DOHH2 (cell line): ENCODE data around the gene TXNRD2.

Experiments
- H3F3A ChIP-seq: fragments of 200-600 bp; sonication (generic), shearing (Covaris generic); 2 replicates; pipeline ENCODE4 v1.6.0; 2016; ENCODE audit warnings: antibody characterized with exemption, mild to moderate bottlenecking; ENCODE audit not compliant: control insufficient read depth, insufficient read depth
- H3K27ac ChIP-seq: fragments of 200-600 bp; sonication (generic); 2 replicates; pipeline ENCODE4 v1.5.1; 2014; ENCODE audit warnings: low read depth, mild to moderate bottlenecking, low read length, moderate library complexity
- H3K27me3 ChIP-seq: fragments of 200-600 bp; sonication (generic); 2 replicates; pipeline ENCODE4 v1.6.1; 2014; ENCODE audit warnings: mild to moderate bottlenecking, low read length, mixed read lengths; ENCODE audit not compliant: control insufficient read depth
- H3K36me3 ChIP-seq: fragments of 200-600 bp; sonication (generic); 2 replicates; pipeline ENCODE4 v1.6.1; 2014; ENCODE audit warnings: mild to moderate bottlenecking, low read length, moderate library complexity, mixed read lengths; ENCODE audit not compliant: control insufficient read depth
- H3K4me1 ChIP-seq: fragments of 200-600 bp; sonication (generic); 2 replicates; pipeline ENCODE4 v1.6.1; 2014; ENCODE audit warnings: mild to moderate bottlenecking, low read length, mixed read lengths; ENCODE audit not compliant: control insufficient read depth
- H3K4me2 ChIP-seq: fragments of 200-600 bp; sonication (generic); 2 replicates; pipeline ENCODE4 v1.6.0; 2014; ENCODE audit warnings: mild to moderate bottlenecking, low read length, moderate library complexity
- H3K4me3 ChIP-seq: fragments of 200-600 bp; sonication (generic); 2 replicates; pipeline ENCODE4 v1.5.1; 2014; ENCODE audit warnings: mild to moderate bottlenecking, low read length, mixed read lengths
- H3K79me2 ChIP-seq: fragments of 200-600 bp; sonication (generic); 2 replicates; pipeline ENCODE4 v1.6.1; 2014; ENCODE audit warnings: mild to moderate bottlenecking, low read length, mixed read lengths; ENCODE audit not compliant: control insufficient read depth
- H3K9me2 ChIP-seq: fragments of 200-600 bp; sonication (generic); replicated peaks from 2 replicates; pipeline ENCODE4 v1.6.1; 2014; ENCODE audit warnings: mild to moderate bottlenecking, low read length, mixed read lengths; ENCODE audit not compliant: control insufficient read depth
- H3K9me3 ChIP-seq: fragments of 200-600 bp; sonication (generic); 2 replicates; pipeline ENCODE4 v1.6.1; 2014; ENCODE audit warnings: antibody characterized with exemption, low read length, mixed read lengths; ENCODE audit not compliant: control insufficient read depth, insufficient read depth
- H4K20me1 ChIP-seq: fragments of 200-600 bp; sonication (generic); 2 replicates; pipeline ENCODE4 v1.6.0; 2014; ENCODE audit warnings: low read depth, mild to moderate bottlenecking, antibody characterized with exemption, low read length, moderate library complexity; ENCODE audit not compliant: control insufficient read depth, insufficient read depth
- EZH2phosphoT487 ChIP-seq: fragments of 200-600 bp; sonication (generic); IDR thresholded peaks from 2 replicates; pipeline ENCODE4 v1.6.1; 2017; ENCODE audit warnings: borderline replicate concordance, mild to moderate bottlenecking, antibody characterized with exemption, low read length, moderate library complexity, mixed read lengths
- TF ChIP-seq, protein P1 (sequence below): fragments of 200-600 bp; sonication (generic); IDR thresholded peaks from one replicate; pipeline ENCODE4 v1.5.1; 2014; ENCODE audit warnings: antibody characterized with exemption, mild to moderate bottlenecking, low read depth, low read length; ENCODE audit not compliant: poor library complexity, severe bottlenecking

TXNRD2 gene

DNA sequence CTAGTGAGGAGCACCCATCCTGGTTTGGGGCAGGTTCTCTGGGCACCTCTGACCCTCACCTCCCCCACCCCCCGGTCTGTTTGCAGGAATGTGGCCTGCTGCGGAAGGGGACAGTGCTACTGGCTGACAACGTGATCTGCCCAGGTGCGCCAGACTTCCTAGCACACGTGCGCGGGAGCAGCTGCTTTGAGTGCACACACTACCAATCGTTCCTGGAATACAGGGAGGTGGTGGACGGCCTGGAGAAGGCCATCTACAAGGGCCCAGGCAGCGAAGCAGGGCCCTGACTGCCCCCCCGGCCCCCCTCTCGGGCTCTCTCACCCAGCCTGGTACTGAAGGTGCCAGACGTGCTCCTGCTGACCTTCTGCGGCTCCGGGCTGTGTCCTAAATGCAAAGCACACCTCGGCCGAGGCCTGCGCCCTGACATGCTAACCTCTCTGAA, 26.9 kb upstream of the TXNRD2 start:
- Histone ChIP-seq H3K79me2 (no peaks in the 10 kb centered on the region), H4K20me1 (no peaks in the 10 kb centered on the region), H3K27me3 (no peaks in the 10 kb centered on the region), H3K4me2 (no peak overlapping the region), H3K4me3 (no peak overlapping the region), H3K4me1 (no peaks in the 10 kb centered on the region), H3F3A (no peaks in the 10 kb centered on the region), H3K36me3 (peaks cover 25% of the 10 kb centered on the region; the same call in 1 of the 2 replicates), H3K27ac (no peak overlapping the region), H3K9me3 (no peaks in the 10 kb centered on the region), H3K9me2 (no peaks in the 10 kb centered on the region)
- TF ChIP-seq, protein P1, sequence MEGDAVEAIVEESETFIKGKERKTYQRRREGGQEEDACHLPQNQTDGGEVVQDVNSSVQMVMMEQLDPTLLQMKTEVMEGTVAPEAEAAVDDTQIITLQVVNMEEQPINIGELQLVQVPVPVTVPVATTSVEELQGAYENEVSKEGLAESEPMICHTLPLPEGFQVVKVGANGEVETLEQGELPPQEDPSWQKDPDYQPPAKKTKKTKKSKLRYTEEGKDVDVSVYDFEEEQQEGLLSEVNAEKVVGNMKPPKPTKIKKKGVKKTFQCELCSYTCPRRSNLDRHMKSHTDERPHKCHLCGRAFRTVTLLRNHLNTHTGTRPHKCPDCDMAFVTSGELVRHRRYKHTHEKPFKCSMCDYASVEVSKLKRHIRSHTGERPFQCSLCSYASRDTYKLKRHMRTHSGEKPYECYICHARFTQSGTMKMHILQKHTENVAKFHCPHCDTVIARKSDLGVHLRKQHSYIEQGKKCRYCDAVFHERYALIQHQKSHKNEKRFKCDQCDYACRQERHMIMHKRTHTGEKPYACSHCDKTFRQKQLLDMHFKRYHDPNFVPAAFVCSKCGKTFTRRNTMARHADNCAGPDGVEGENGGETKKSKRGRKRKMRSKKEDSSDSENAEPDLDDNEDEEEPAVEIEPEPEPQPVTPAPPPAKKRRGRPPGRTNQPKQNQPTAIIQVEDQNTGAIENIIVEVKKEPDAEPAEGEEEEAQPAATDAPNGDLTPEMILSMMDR: no peak
- TF ChIP-seq EZH2phosphoT487: no peak

DNA sequence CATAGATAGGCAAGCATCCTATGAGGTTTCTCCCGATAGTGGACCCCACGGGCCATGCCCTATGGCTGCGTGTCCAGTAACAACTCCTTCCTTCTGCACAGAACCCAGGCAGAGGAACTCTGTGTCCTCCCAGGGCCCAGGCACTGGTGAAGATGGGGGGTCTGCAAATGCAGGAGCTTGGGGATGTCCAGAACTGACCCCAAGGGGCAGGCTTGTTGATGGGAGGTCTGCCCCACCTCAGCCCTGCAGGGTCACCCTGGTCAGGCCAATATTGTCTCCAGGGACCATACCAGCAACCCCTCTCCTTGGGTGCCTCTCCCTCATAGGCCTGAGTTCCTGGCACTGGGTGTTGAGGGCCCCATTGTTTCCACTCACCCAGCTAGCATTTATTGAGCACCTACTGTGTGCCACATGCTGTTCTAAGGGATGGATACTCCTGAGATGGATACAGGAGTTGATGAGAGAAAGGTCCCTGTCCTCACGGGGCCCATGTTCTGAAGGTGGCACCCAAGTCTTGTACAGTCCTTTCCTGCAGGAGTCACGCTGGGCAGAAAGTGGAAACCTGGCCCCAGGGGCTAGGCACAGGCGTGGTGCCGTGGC, 26.3 kb upstream of the TXNRD2 start:
- Histone ChIP-seq H3K4me2 (no peak overlapping the region), H3F3A (no peaks in the 10 kb centered on the region), H3K4me3 (no peak overlapping the region), H3K9me2 (no peaks in the 10 kb centered on the region), H3K27me3 (no peaks in the 10 kb centered on the region), H3K36me3 (peaks cover 26% of the 10 kb centered on the region; the same call in 1 of the 2 replicates), H3K27ac (no peak overlapping the region), H3K79me2 (no peaks in the 10 kb centered on the region), H3K9me3 (no peaks in the 10 kb centered on the region), H4K20me1 (no peaks in the 10 kb centered on the region), H3K4me1 (no peaks in the 10 kb centered on the region)
- TF ChIP-seq, protein P1: no peak

DNA sequence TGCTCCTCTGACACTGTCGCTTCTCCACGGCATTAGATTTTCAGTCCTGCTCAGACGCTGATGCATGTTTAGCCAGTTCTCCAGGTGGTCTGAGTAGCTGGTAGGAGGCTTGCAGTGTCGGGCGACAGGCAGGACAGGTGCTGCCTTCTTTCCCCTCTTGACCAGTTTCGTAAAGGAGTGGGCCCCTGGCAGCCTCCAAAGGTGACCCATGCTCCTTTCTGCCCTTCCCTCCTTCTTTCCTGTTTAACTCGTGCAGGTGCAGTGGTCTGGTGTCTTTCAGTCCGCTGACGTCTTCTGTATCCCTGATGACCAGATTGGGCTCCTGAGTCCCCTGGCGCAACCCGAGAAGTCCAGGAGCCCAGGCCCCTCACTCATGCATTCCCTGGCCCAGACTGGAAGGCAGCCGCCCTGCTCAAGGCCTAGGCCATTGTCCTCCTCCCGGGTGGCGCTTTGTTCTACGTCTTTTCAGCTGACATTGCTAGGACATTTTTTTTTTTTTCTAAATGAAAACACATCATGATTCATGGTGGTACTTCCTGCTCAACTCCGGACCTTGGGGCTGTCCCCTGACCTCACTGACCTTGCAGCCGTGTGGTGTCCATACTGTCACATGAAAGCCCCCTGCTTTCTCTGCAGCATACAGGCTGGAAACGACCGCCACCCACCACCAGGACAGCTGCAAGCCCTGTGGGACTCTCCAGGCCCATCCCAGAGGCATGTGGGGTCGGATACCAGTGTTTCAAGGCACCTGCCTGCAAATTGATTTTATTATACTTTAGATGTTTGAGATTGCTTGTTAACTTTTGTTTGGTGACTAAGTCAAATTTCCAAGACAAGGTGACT, 25.5 kb upstream of the TXNRD2 start:
- H3F3A ChIP-seq: no peaks in the 10 kb centered on the region
- H3K9me3 ChIP-seq: no peaks in the 10 kb centered on the region
- H3K27me3 ChIP-seq: no peaks in the 10 kb centered on the region
- H3K4me1 ChIP-seq: no peaks in the 10 kb centered on the region
- H3K36me3 ChIP-seq: peaks cover 31% of the 10 kb centered on the region
- no peak overlapping the region for H3K27ac ChIP-seq
- H3K9me2 ChIP-seq: no peaks in the 10 kb centered on the region
- no peak overlapping the region for H3K4me3 ChIP-seq
- 0 out of 2 replicates have a peak, but pooled peaks cover 4% of the 10 kb centered on the region for H4K20me1 ChIP-seq
- TF ChIP-seq, protein P1: no peak
- TF ChIP-seq EZH2phosphoT487: no peak
- no peaks in the 10 kb centered on the region for H3K79me2 ChIP-seq
- H3K4me2 ChIP-seq: no peak overlapping the region
